Activated gamma-delta T cell treated with Interleukin-2 at 50 U/mL for 16 hours (primary cell): ENCODE measurements around the gene RHEX.
"Not testable (repeated sequence)": the region's sequence is repeated elsewhere in the genome, so short reads cannot be mapped to it uniquely, and the experiment has no call there.

Experiments used
- DNase-seq: peaks from one replicate; pipeline ENCODE4 v3.0.0-alpha.2; 2020

The RHEX gene

GRCh38 chr1:206052919-206053610 is at the start of gene RHEX:
Gene RHEX, plus strand, starts transcription at chr1:206053173. Its CDS starts 44,656 bp downstream, at chr1:206097829.
- not testable (repeated sequence) for DNase-seq

GRCh38 chr1:206003854-206004800 is 48.8 kb upstream of the RHEX start:
- DNase-seq, result no peak

- no peak for DNase-seq
These were observed 48.1 kb upstream of the RHEX start for GRCh38 chr1:206004826-206005225.

- DNase-seq, result no peak
These were observed 47.7 kb upstream of the RHEX start for GRCh38 chr1:206005234-206005633.

- DNase-seq, result no peak
These were observed 47.2 kb upstream of the RHEX start for GRCh38 chr1:206005778-206006180.

GRCh38 chr1:206006946-206007345 is 46.0 kb upstream of the RHEX start:
- no peak for DNase-seq

- DNase-seq, result no peak
These were observed 42.9 kb upstream of the RHEX start for GRCh38 chr1:206010060-206010459.

- no peak for DNase-seq
These were observed 41.9 kb upstream of the RHEX start for GRCh38 chr1:206011057-206011456.

- peak; percentile 29 for DNase-seq
These were observed 40.7 kb upstream of the RHEX start for GRCh38 chr1:206012086-206012859.

GRCh38 chr1:206013026-206013795 is 39.8 kb upstream of the RHEX start:
- DNase-seq, result no peak

- DNase-seq, result no peak
These were observed 38.4 kb upstream of the RHEX start for GRCh38 chr1:206014601-206015000.

GRCh38 chr1:206015071-206015470 is 37.9 kb upstream of the RHEX start:
- no peak for DNase-seq

GRCh38 chr1:206020393-206021007 is 32.5 kb upstream of the RHEX start:
- no peak for DNase-seq

- no peak for DNase-seq
These were observed 31.9 kb upstream of the RHEX start for GRCh38 chr1:206021008-206021625.

GRCh38 chr1:206021626-206022365 is 31.2 kb upstream of the RHEX start:
- DNase-seq, result no peak

GRCh38 chr1:206022766-206023165 is 30.2 kb upstream of the RHEX start:
- DNase-seq, result no peak

- no peak for DNase-seq
These were observed 29.3 kb upstream of the RHEX start, which contains the start of gene CTSE for GRCh38 chr1:206023695-206024094. Gene CTSE, minus strand, starts transcription at chr1:206023895. Its CDS starts 104 bp downstream, at chr1:206023791.

GRCh38 chr1:206025283-206025820 is 27.6 kb upstream of the RHEX start:
- no peak for DNase-seq

GRCh38 chr1:206029484-206029883 is 23.5 kb upstream of the RHEX start:
- DNase-seq, result no peak

- DNase-seq, result no peak
These were observed 22.8 kb upstream of the RHEX start for GRCh38 chr1:206030191-206030590.
